ENCODE measurements around the gene RPS6KA3.
"Not testable (repeated sequence)": the region's sequence is repeated elsewhere in the genome, so short reads cannot be mapped to it uniquely, and the experiment has no call there.

RPS6KA3 gene

DNA sequence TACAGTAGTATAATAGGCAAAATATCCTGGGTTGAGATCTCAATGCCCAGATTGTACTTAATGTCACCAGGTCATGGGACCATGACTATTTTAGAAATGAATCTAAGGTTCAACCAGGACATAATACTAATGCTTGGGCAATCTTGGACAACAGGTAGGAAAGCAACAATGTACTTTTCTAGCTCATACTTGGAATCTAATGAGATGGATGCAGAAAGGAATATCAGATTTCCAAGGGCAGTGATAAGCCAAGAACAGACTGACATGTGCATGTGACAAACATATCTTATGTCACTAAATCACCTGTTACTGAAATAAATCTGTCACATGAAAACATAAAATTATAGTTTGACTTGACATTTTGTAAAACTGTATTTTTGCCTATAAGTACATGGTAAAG, 51.1 kb downstream of the RPS6KA3 start:
- DNase-seq, result no peak

GRCh38 chrX:20212486-20213089, 54.1 kb downstream of the RPS6KA3 start:
- no peak for DNase-seq

- DNase-seq, result no peak
These were observed 55.4 kb downstream of the RPS6KA3 start for GRCh38 chrX:20211261-20211786.

- DNase-seq, result no peak
These were observed 60.6 kb downstream of the RPS6KA3 start for GRCh38 chrX:20205927-20206708.

DNA sequence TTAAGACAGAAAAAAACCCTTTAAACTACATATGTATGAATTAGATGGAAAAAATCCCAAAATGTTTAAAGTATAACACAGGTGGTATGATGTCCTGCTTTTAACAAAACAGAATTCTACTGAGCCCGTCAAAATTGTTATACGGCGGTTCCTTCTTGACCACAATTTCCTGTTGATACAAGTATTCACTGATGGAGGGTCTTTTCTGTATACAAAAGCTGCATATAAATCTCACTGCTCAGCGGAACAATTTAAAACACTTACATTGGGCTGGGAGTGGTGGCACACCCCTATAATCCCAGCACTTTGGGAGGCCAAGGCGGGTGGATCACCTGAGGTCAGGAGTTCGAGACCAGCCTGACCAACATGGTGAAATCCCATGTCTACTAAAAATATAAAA, 62.4 kb downstream of the RPS6KA3 start:
- no peak for DNase-seq

GRCh38 chrX:20197641-20198210, 69.0 kb downstream of the RPS6KA3 start:
- DNase-seq, result no peak

GRCh38 chrX:20189171-20189570, 77.5 kb downstream of the RPS6KA3 start:
- no peak for DNase-seq

DNA sequence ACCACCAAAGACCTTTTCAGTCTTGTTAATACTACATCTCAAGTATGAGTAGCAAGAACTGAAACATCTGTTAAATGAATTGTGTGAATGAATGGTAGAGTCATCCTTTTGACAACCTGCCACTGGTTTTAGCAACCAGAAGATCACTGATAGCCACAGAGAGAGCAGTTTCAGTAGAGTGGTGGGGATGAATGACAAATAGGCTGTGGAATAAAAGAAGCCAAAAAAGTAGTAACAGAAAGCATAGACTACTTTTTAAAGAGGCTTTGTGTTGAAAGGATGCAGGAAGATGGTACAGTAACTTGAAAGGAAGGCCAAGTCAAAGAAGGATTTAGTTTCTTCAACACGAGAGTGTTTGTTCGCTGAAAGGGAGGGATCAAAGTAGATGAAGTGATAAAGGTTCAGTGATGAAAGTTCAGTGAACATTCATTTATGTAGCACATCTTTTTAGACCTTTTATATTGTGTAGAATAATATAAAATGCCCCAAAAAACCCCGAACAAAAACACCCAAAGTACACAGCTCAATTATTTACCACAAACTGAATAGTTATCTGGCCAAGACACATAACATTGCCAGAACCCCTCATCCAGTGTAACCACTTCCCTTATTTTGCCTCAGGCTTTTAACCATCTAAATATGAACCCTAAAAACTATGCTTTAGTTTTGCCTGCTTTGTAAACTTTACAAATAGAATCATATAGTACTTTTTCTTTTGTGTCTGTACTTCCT, 84.9 kb downstream of the RPS6KA3 start:
- DNase-seq, result no peak

DNA sequence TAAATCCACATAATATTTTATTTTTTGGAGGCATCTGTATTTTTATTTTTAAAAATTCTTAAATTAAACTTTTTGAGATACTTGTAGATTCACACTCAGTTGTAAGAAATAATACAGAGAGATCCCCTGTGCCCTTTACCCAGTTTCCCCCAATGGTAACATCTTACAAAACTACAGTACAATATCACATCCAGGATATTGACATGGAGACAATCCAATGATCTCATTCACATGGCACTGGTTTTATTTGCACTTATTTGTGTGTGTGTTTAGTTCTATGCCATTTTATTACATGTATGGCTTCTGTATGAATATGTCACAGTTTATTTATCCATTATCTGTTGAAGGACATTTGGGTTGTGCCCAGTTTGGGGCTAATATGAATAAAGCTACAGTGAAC, 89.6 kb downstream of the RPS6KA3 start:
- no peak for DNase-seq

DNA sequence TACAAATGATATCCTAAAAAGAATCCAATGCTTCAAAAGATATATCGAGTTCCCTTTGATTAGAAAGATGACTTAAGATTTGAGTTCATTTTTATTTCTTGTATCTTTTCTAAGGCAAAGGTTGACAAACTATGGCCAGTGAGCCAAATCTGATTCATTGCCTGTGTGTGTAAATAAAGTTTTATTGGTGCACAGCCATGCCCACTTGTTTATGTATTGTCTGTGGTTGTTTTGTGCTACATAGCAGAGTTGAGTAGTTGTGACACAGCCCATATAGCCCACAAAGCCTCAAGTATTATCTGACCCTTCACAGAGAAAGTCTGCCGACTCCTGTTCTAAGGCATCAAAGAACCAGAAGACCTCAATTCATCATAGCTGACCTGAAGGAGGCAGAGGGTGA, 92.9 kb downstream of the RPS6KA3 start:
- no peak for DNase-seq

- no peak for DNase-seq
These were observed 93.4 kb downstream of the RPS6KA3 start for GRCh38 chrX:20173313-20173712.

- DNase-seq, result no peak
These were observed 94.8 kb downstream of the RPS6KA3 start for GRCh38 chrX:20171887-20172286.

DNA sequence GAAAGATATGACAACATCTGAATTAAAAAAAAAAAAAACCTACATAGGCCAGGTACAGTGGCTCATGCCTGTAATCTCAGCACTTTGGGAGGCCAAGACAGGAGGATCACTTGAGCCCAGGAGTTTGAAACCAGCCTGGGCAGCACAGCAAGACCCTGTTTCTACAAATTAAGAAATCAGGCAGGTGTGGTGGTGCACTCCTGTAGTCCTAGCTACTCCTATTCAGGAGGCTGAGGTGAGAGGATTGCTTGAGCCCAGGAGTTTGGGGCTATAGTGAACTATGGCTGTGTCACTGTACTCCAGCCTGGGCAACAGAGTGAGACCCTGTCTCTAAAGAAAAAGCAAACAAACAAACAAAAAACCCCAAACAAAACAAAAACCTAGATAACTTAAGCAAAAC, 104.2 kb downstream of the RPS6KA3 start:
- DNase-seq, result not testable (repeated sequence)

- no peak for DNase-seq
These were observed 106.8 kb downstream of the RPS6KA3 start for GRCh38 chrX:20159797-20160385.

GRCh38 chrX:20151689-20152088, 115.0 kb downstream of the RPS6KA3 start:
- no peak for DNase-seq

- no peak for DNase-seq
These were observed 117.4 kb downstream of the RPS6KA3 start for GRCh38 chrX:20149326-20149725.

DNA sequence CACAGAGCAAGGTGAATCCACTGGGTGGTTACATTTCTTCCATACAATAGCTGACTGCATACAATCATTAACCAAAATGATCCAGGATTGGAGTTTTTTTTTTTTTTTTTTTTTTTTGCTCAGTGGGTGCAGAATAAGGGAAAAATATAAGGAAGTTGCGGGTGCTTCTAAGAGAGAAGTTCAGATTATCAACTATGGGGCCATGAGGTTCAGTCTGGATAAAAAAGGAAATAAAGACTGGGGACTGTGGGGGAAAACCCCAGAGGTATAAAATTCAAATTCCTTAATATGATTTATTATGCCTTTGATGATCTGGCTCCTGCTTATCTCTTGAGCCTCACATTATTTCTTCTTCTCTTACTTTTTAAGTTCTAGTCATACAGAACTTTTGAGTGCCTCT, 119.1 kb downstream of the RPS6KA3 start:
- DNase-seq, result no peak

- no peak for DNase-seq
These were observed 122.2 kb downstream of the RPS6KA3 start for GRCh38 chrX:20144491-20144890.

GRCh38 chrX:20143561-20143960, 123.1 kb downstream of the RPS6KA3 start:
- DNase-seq, result no peak

GRCh38 chrX:20143111-20143510, 123.6 kb downstream of the RPS6KA3 start:
- DNase-seq, result no peak

DNA sequence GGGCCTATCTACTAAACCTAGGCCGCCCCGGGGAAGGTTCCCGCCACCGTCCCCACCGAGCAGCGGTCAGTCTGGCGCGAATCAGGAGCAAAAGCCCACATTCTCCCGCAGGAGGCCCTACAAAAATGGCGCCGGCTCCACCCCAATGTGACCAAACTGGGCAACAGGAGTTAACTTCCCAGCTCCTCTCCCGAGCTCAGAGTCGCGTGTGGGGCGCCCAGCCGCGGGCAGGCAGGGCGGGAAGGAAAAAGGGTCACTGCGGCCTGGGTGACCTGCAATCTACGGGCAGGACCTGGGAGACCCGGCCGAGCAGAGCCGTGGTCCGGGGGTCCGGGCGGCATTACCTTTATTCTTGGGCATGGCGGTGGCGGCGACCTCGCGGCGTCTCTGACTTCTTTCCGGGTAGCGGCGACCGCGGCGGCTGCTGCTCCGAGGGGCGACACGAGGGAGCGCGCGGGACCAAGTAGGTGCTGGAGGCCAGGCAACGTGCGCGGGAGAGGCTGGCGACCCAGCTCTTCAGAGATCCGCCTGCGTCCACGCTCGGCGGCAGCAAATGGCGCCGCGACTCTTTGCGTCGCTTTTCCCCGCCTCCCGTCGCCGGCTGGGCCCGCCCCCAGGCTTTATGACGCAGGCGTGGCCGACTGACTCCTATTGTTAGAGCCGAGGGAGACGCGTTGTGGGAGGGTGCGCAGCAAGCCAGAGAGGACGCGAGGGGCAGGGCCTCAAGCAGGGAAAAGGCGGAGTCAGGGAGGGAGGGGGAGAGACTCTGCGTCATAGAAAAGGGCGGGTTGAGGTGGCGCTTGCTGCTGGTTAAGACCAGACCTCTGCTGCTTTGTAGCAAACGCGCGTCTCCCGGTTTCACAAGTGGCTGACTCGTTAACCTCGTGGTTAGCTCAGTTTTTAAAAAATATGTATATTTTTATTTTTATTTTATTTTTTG, 125.2 kb downstream of the RPS6KA3 start, which contains the start of gene EIF1AX:
TSS of gene EIF1AX (minus strand) at position 558 of the 940 bp plus-strand sequence. CDS start at position 360, 198 bp downstream.
- peak; percentile 86 to 90 for DNase-seq

DNA sequence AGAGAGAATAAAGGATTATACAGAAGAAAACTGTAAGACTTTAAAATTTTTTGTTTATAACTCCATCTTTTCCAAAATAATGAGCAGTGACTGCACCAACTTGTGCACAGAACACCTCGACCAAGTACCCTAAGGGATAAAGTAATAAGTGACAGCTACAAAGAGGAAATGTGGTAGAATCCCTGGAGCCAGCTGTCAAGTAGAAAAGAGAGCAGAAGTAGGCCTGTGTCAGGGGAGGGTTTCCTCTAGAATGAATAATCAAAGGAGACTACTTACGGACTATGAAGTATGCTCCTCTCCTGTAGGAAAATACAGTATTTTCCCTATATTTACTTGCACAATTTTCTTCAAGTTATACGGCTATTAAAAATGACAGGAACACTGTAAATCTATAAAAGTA, 126.3 kb downstream of the RPS6KA3 start:
- no peak for DNase-seq
